Nephron progenitor cell (in vitro differentiated cells): ENCODE measurements around the gene SEMA3B.
A peak's percentile ranks its signal among the peaks of the same experiment; 100 is the strongest.

Experiments used
- DNase-seq: peaks from one replicate; pipeline ENCODE4 v3.0.0; 2021
- H3K27ac Mint-ChIP-seq: 2 replicates; pipeline ENCODE4 v1.8.0; 2021; ENCODE audit warnings: mild to moderate bottlenecking, moderate library complexity, mixed read lengths
- H3K27me3 Mint-ChIP-seq: 2 replicates; pipeline ENCODE4 v1.8.0; 2021; ENCODE audit warnings: mild to moderate bottlenecking, low read depth, mixed read lengths; ENCODE audit not compliant: poor library complexity
- H3K36me3 Mint-ChIP-seq: 2 replicates; pipeline ENCODE4 v1.8.0; 2021; ENCODE audit warnings: low read depth, mixed read lengths
- H3K4me1 Mint-ChIP-seq: 2 replicates; pipeline ENCODE4 v1.8.0; 2021; ENCODE audit warnings: mixed read lengths
- H3K4me3 Mint-ChIP-seq: 2 replicates; pipeline ENCODE4 v1.8.0; 2021; ENCODE audit warnings: mild to moderate bottlenecking, moderate library complexity, mixed read lengths
- H3K9me3 Mint-ChIP-seq: 2 replicates; pipeline ENCODE4 v1.8.0; 2021; ENCODE audit warnings: mild to moderate bottlenecking, moderate library complexity, mixed read lengths
- TF ChIP-seq, protein P1 (sequence below): fragments of 200-600 bp; sonication (generic); IDR thresholded peaks from 2 replicates; pipeline ENCODE4 v1.5.0; 2021; ENCODE audit warnings: antibody characterized with exemption

The SEMA3B gene

DNA sequence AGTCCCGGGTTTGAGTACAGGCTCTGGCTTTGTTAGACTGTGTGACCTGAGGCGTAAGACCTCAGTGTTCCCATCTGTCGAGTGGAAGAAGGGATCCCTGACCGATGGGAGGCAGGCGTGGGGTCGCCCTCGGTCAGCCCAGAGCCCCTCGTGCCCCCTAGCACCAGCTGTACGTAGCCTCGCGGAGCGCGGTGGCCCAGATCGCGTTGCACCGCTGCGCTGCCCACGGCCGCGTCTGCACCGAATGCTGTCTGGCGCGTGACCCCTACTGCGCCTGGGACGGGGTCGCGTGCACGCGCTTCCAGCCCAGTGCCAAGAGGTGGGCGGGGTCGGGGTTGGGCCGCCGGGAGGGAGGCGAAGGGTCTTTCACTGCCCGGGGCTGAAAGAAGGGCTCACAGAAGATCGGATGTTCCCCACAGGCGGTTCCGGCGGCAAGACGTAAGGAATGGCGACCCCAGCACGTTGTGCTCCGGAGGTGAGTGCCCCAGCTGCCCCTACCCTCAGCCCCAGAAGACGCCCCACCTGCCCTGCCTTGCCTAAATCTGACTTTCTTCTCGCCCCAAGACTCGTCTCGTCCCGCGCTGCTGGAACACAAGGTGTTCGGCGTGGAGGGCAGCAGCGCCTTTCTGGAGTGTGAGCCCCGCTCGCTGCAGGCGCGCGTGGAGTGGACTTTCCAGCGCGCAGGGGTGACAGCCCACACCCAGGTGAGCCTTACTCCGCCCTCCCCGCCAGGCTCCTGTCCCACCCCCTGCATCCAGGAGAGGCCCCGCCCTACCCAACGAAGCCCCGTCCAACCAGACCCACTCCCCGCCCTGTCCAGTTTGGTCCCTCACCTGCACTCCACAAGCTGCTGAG lies 6.4 kb downstream of the SEMA3B start:
- peak; percentile 77 for DNase-seq
- Mint-ChIP-seq H3K9me3 (no peaks in the 10 kb centered on the region), H3K27ac (no peak overlapping the region), H3K27me3 (peaks cover 40% of the 10 kb centered on the region), H3K4me1 (peaks cover 54% of the 10 kb centered on the region), H3K4me3 (peak overlapping the region; percentile 77), H3K36me3 (no peaks in the 10 kb centered on the region)
- TF ChIP-seq, protein P1, sequence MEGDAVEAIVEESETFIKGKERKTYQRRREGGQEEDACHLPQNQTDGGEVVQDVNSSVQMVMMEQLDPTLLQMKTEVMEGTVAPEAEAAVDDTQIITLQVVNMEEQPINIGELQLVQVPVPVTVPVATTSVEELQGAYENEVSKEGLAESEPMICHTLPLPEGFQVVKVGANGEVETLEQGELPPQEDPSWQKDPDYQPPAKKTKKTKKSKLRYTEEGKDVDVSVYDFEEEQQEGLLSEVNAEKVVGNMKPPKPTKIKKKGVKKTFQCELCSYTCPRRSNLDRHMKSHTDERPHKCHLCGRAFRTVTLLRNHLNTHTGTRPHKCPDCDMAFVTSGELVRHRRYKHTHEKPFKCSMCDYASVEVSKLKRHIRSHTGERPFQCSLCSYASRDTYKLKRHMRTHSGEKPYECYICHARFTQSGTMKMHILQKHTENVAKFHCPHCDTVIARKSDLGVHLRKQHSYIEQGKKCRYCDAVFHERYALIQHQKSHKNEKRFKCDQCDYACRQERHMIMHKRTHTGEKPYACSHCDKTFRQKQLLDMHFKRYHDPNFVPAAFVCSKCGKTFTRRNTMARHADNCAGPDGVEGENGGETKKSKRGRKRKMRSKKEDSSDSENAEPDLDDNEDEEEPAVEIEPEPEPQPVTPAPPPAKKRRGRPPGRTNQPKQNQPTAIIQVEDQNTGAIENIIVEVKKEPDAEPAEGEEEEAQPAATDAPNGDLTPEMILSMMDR, result no peak

DNA sequence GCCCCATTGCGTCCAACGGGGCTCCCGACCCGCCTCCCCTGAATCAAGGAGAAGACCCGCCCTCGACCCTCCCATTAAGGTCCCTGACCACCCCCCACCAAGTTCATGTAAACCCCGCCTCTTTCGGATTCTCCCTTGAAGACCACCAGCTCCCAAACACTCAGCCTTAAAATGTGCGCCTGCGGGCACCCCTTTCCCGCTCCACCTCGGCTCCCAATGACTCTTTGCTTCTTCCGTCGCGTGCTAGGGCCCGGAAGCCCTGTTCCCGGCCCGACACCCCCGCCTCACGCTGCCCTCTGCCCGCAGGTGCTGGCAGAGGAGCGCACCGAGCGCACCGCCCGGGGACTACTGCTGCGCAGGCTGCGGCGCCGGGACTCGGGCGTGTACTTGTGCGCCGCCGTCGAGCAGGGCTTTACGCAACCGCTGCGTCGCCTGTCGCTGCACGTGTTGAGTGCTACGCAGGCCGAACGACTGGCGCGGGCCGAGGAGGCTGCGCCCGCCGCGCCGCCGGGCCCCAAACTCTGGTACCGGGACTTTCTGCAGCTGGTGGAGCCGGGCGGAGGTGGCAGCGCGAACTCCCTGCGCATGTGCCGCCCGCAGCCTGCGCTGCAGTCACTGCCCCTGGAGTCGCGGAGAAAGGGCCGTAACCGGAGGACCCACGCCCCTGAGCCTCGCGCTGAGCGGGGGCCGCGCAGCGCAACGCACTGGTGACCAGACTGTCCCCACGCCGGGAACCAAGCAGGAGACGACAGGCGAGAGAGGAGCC lies 7.2 kb downstream of the SEMA3B start:
- DNase-seq, result no peak
- Mint-ChIP-seq H3K27me3 (peaks cover 40% of the 10 kb centered on the region), H3K4me3 (peak overlapping the region; percentile 77), H3K9me3 (no peaks in the 10 kb centered on the region), H3K36me3 (no peaks in the 10 kb centered on the region), H3K4me1 (peaks cover 48% of the 10 kb centered on the region), H3K27ac (no peak overlapping the region)
- TF ChIP-seq, protein P1, result no peak

DNA sequence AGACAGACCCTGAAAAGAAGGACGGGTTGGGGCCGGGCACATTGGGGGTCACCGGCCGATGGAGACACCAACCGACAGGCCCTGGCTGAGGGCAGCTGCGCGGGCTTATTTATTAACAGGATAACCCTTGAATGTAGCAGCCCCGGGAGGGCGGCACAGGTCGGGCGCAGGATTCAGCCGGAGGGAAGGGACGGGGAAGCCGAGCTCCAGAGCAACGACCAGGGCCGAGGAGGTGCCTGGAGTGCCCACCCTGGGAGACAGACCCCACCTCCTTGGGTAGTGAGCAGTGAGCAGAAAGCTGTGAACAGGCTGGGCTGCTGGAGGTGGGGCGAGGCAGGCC lies 7.8 kb downstream of the SEMA3B start:
- H3K27me3 Mint-ChIP-seq, result peaks cover 37% of the 10 kb centered on the region

DNA sequence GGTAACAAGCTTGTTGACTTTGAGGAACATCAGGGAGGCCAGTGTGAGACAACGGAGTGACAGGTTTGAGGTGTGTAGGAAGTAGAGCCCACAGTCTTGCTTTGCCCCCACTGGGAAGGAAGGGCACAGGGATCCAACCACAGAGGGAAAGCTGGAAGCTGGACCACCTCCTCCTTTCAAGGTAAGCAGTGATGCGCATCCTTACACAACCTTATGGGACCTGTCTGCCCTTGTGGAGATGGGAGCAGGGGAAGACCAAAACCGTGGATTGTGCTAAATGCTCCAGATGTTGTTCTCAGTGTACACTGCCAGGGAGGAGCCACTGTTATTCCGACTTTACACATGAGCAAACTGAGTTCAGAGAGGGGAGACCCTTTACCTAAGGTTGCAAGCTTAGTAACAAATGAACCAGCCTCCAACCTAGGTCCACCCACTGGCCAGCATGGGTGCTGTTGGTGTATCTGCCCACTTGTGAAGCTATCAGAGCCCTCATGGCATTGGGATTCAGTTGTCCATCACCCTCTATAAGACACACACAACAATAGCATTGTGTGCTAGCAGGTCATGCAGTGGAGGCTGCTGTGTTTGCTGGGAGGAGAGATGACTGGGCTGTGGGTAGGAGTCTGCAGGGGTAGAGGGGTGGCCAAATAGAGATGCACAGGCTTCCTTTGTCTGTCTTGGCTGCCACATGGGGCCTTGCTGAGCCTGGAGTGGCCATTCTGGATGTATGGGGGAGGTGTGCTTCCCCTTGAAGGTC lies 9.4 kb downstream of the SEMA3B start:
- Mint-ChIP-seq H3K4me3 (no peak overlapping the region), H3K27ac (no peak overlapping the region), H3K36me3 (no peaks in the 10 kb centered on the region), H3K4me1 (peaks cover 31% of the 10 kb centered on the region), H3K27me3 (peaks cover 30% of the 10 kb centered on the region), H3K9me3 (no peaks in the 10 kb centered on the region)
- TF ChIP-seq, protein P1, result no peak
- DNase-seq, result no peak

More for the DNA sequence above, 7.8 kb downstream of the SEMA3B start:
- TF ChIP-seq, protein P1, result no peak
- Mint-ChIP-seq H3K36me3 (no peaks in the 10 kb centered on the region), H3K9me3 (no peaks in the 10 kb centered on the region), H3K4me1 (peaks cover 43% of the 10 kb centered on the region), H3K27ac (no peak overlapping the region), H3K4me3 (no peak overlapping the region)
- DNase-seq, result no peak

DNA sequence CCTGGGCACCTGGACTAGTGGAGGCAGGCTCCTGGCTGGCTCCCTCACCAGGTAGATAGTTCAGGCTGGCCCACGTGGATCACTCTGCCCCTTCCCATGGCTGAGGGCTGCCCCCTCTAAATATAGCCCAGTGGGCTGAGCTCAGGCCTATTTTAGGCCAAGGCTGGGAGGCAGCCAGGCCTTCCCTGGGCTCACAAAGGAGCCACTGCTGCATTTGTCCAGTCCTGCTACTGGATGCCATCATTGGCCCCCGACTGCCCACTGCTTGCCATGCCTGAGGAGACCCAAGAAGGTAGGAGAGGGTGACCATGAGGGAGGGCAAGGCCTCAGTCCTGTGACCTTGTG lies 9.9 kb downstream of the SEMA3B start, which contains the start of gene LSMEM2:
LSMEM2 (plus strand) TSS at position 208 of the 345 bp plus-strand sequence; CDS start at position 235, 27 bp downstream.
- H3K9me3 Mint-ChIP-seq, result no peaks in the 10 kb centered on the region
- DNase-seq, result no peak
- no peaks in the 10 kb centered on the region for H3K36me3 Mint-ChIP-seq
- TF ChIP-seq, protein P1, result no peak
- H3K27ac Mint-ChIP-seq, result no peak within 1 kb of the TSS
- H3K4me1 Mint-ChIP-seq, result peaks cover 31% of the 10 kb centered on the region
- H3K4me3 Mint-ChIP-seq, result no peak within 1 kb of the TSS
- peaks cover 27% of the 10 kb centered on the region for H3K27me3 Mint-ChIP-seq
